Endothelial cell of umbilical vein (primary cell): ENCODE measurements around the gene G0S2. TPM values are rescaled to one million over a fixed set of nuclear protein-coding genes. Genes with fewer than 3 reads are reported as not detected.

ENCODE experiments used
- BruUV-seq: library from RNA; stranded (reverse); fragments of 400-500 nt; replicated peaks from 2 replicates; lab custom pipeline; 2021; lab: Mats Ljungman, UMichigan
- CTCF ChIA-PET: fragments of 300-600, 350-600 bp; sonication (Branson Sonifier 250); formaldehyde crosslinking; loops from one replicate; lab custom pipeline; 2021; ENCODE audit warnings: antibody characterized with exemption, inconsistent platforms; lab: Charles Lee
- POLR2A ChIA-PET: fragments of 300-600, 350-600 bp; sonication (Branson Sonifier 250); formaldehyde crosslinking; loops from one replicate; lab custom pipeline; 2021; ENCODE audit warnings: antibody characterized with exemption, inconsistent platforms; lab: Charles Lee
- DNase-seq: peaks from one replicate; pipeline ENCODE4 v3.0.0-alpha.2; 2011; ENCODE audit warnings: low read depth, low spot score
- FAIRE-seq: peaks from 2 replicates; lab custom pipeline; 2011; peaks lifted over from hg19 to GRCh38; lab: Jason Lieb, UNC
- H2AFZ ChIP-seq: 2 replicates; pipeline ENCODE4 v1.6.0; 2012; ENCODE audit warnings: low read depth, low read length, control low read depth, inconsistent platforms
- H3K27ac ChIP-seq: 2 replicates; pipeline ENCODE4 v1.5.1; 2011; ENCODE audit warnings: low read depth, mild to moderate bottlenecking, control low read depth, low read length, moderate library complexity; ENCODE audit not compliant: insufficient read depth
- H3K27me3 ChIP-seq, 2 experiments: 2 replicates each; pipeline versions ENCODE4 v1.6.0 to v1.6.1; 2011; ENCODE audit warnings: low read length in 2 of 2, mixed read lengths in 1 of 2; ENCODE audit not compliant: control insufficient read depth in 2 of 2, insufficient read depth in 2 of 2
- H3K36me3 ChIP-seq, 2 experiments: 2 replicates in 1 of 2; 3 replicates in 1 of 2; pipeline ENCODE4 v1.5.1; 2011; ENCODE audit warnings: low read length in 2 of 2, mild to moderate bottlenecking in 1 of 2, moderate library complexity in 1 of 2; ENCODE audit not compliant: control insufficient read depth in 2 of 2, insufficient read depth in 2 of 2; ENCODE audit errors: extremely low read depth in 1 of 2
- H3K4me1 ChIP-seq: 3 replicates; pipeline ENCODE4 v1.5.1; 2011; ENCODE audit warnings: mild to moderate bottlenecking, low read length; ENCODE audit not compliant: control insufficient read depth, insufficient read depth; ENCODE audit errors: extremely low read depth
- H3K4me2 ChIP-seq: 2 replicates; pipeline ENCODE4 v1.6.1; 2011; ENCODE audit warnings: low read length, control low read depth, mixed read lengths; ENCODE audit not compliant: insufficient read depth
- H3K4me3 ChIP-seq, 3 experiments: fragments of 200-600 bp in 1 of 3; sonication (generic), shearing (Covaris generic) in 1 of 3; replicated peaks in 1 of 3; 2 replicates each; pipeline ENCODE4 v1.5.1; 2011 to 2016; ENCODE audit warnings: control low read depth in 3 of 3, low read length in 3 of 3, mild to moderate bottlenecking in 2 of 3, inconsistent platforms in 1 of 3, low read depth in 1 of 3, moderate library complexity in 1 of 3; ENCODE audit not compliant: insufficient read depth in 1 of 3
- H3K79me2 ChIP-seq: 2 replicates; pipeline ENCODE4 v1.6.0; 2012; ENCODE audit warnings: low read length, inconsistent platforms; ENCODE audit not compliant: control insufficient read depth, insufficient read depth
- H3K9ac ChIP-seq: replicated peaks from 2 replicates; pipeline ENCODE3; 2011; ENCODE audit warnings: low read length, control low read depth; ENCODE audit not compliant: insufficient read depth; ENCODE audit errors: extremely low read depth
- H3K9me1 ChIP-seq: replicated peaks from 3 replicates; pipeline ENCODE4 v1.6.0; 2011; ENCODE audit warnings: mild to moderate bottlenecking, low read length; ENCODE audit not compliant: control insufficient read depth, insufficient read depth; ENCODE audit errors: extremely low read depth
- H3K9me3 ChIP-seq: replicated peaks from 2 replicates; pipeline ENCODE4 v1.5.1; 2012; ENCODE audit warnings: low read length, inconsistent platforms; ENCODE audit not compliant: control insufficient read depth, insufficient read depth
- H4K20me1 ChIP-seq: replicated peaks from 2 replicates; pipeline ENCODE3; 2011; ENCODE audit warnings: mild to moderate bottlenecking, low read length; ENCODE audit not compliant: control insufficient read depth, insufficient read depth; ENCODE audit errors: extremely low read depth
- EZH2 ChIP-seq: IDR thresholded peaks from 2 replicates; pipeline ENCODE4 v1.6.1; 2012; ENCODE audit warnings: borderline replicate concordance, low read depth, mild to moderate bottlenecking, moderate library complexity, low read length, inconsistent platforms; ENCODE audit not compliant: severe bottlenecking
- FOS ChIP-seq: IDR thresholded peaks from 2 replicates; pipeline ENCODE4 v1.6.1; 2011; ENCODE audit warnings: mild to moderate bottlenecking, low read length, moderate library complexity, borderline replicate concordance; ENCODE audit not compliant: insufficient read depth
- GATA2 ChIP-seq: IDR thresholded peaks from 2 replicates; pipeline ENCODE4 v1.7.0; 2011; ENCODE audit warnings: low read depth, mild to moderate bottlenecking, moderate library complexity, mixed read lengths, low read length; ENCODE audit not compliant: insufficient read length, insufficient read depth
- JUN ChIP-seq: IDR thresholded peaks from 2 replicates; pipeline ENCODE4 v1.6.1; 2011; ENCODE audit warnings: borderline replicate concordance, low read depth; ENCODE audit not compliant: insufficient read length, insufficient read depth
- MYC ChIP-seq: IDR thresholded peaks from one replicate; pipeline ENCODE4 v1.6.1; 2011; ENCODE audit warnings: mild to moderate bottlenecking, low read depth, low read length
- POLR2A ChIP-seq: IDR thresholded peaks from 2 replicates; pipeline ENCODE4 v1.6.1; 2012; ENCODE audit warnings: low read depth, mild to moderate bottlenecking, control low read depth, low read length
- POLR2AphosphoS5 ChIP-seq: IDR thresholded peaks from 2 replicates; pipeline ENCODE4 v1.6.1; 2012; ENCODE audit warnings: low read depth, mild to moderate bottlenecking, control low read depth, low read length, moderate library complexity; ENCODE audit not compliant: insufficient read depth
- dilution Hi-C: fragments of 300-500 bp; cut with MboI; formaldehyde crosslinking; loops from one replicate; pipeline ENCODE4 v1.15.0; 2019; ENCODE audit warnings: low sequenced_read_pairs; ENCODE audit not compliant: extremely low pct_ligation_motif_present
- intact Hi-C: fragments of 100-400 bp; cut with micrococcal nuclease; formaldehyde crosslinking; loops from one replicate; pipeline ENCODE4 v1.10.0; 2022
- polyA plus RNA-seq, 4 experiments: library from polyadenylated mRNA; depleted of rRNA in 3 of 4; stranded (reverse) in 3 of 4; unstranded in 1 of 4; fragments of >200 nt; gene quantifications; 2 replicates each; pipeline versions ENCODE4 v1.2.1 to v1.2.3, GENCODE V29; 2011 to 2012; ENCODE audit warnings: missing spikeins in 1 of 4
- total RNA-seq: library from RNA; stranded (reverse); gene quantifications from 2 replicates; pipeline ENCODE4 v1.2.3, GENCODE V29; 2021
- TF ChIP-seq, protein P1 (sequence below), 2 donors: IDR thresholded peaks; 1 replicate in 1 of 2; 2 replicates in 1 of 2; pipeline ENCODE4 v1.5.1; 2011; ENCODE audit warnings: low read length in 2 of 2, mild to moderate bottlenecking in 2 of 2, moderate library complexity in 2 of 2, control low read depth in 1 of 2, inconsistent platforms in 1 of 2, low read depth in 1 of 2; ENCODE audit not compliant: insufficient read depth in 1 of 2; ENCODE audit errors: extremely low read depth in 1 of 2
- TF ChIP-seq, protein P2 (sequence below): IDR thresholded peaks from 2 replicates; pipeline ENCODE4 v1.6.1; 2011; ENCODE audit not compliant: insufficient read depth, insufficient read length

G0S2 gene
- total and polyA plus RNA-seq, 2 donors (not counting 3 experiments of a cell fraction or from before 2014, with no cell fraction given): 0.91 to 1.9 TPM

DNA sequence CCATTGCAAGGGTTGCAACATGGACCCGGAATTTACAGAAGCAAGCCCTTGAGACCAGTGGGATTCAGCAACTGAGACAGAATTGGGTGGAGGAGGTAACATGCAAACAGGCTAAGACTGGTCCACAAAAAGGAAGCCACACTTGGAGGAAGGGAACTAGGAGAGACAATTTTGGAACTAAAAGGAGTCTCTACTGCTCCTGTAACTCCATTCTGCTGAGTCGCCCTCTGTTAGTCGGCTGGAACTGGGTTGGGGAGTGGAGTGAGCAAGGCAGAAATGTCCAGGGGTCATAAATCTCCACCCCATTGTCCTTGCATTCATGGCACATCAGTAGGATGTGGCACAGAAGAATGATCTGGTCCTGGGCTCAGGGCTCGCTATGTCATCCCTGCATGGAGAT, 28.1 kb upstream of the G0S2 start:
- Histone ChIP-seq H3K36me3 (no peaks in the 10 kb centered on the region), H4K20me1 (no peaks in the 10 kb centered on the region), H3K4me1 (peaks cover 27% of the 10 kb centered on the region), H3K9ac (no peak overlapping the region), H3K27me3 (no peaks in the 10 kb centered on the region), H3K4me2 (no peak overlapping the region), H2AFZ (no peak overlapping the region), H3K79me2 (no peaks in the 10 kb centered on the region), H3K27ac (no peak overlapping the region), H3K4me3 (no peak overlapping the region), H3K9me1 (no peaks in the 10 kb centered on the region), H3K9me3 (no peaks in the 10 kb centered on the region)
- dilution Hi-C loops: no loop called here
- FAIRE-seq: no peak
- no peak for DNase-seq
- intact Hi-C loops: loop anchor here (5.0 kb wide), 1 partner anchor 45 kb away; no protein-coding TSS in a partner anchor
- TF ChIP-seq, protein P1, sequence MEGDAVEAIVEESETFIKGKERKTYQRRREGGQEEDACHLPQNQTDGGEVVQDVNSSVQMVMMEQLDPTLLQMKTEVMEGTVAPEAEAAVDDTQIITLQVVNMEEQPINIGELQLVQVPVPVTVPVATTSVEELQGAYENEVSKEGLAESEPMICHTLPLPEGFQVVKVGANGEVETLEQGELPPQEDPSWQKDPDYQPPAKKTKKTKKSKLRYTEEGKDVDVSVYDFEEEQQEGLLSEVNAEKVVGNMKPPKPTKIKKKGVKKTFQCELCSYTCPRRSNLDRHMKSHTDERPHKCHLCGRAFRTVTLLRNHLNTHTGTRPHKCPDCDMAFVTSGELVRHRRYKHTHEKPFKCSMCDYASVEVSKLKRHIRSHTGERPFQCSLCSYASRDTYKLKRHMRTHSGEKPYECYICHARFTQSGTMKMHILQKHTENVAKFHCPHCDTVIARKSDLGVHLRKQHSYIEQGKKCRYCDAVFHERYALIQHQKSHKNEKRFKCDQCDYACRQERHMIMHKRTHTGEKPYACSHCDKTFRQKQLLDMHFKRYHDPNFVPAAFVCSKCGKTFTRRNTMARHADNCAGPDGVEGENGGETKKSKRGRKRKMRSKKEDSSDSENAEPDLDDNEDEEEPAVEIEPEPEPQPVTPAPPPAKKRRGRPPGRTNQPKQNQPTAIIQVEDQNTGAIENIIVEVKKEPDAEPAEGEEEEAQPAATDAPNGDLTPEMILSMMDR (IDR thresholded peaks at IDR 0.05; ENCODE audit: extremely low read depth in 1 of 2, insufficient read depth in 1 of 2, low read depth in 1 of 2, low read length in 2 of 2): no peak
- TF ChIP-seq FOS (no peak), EZH2 (no peak)
- BruUV-seq: no TSS peak
- POLR2A ChIA-PET: no interaction called here
- CTCF ChIA-PET: interaction anchor here (0.8 to 1.5 kb wide), 2 partner anchors 20 to 46 kb away, joined by 3 to 5 read pairs; no protein-coding TSS in a partner anchor

DNA sequence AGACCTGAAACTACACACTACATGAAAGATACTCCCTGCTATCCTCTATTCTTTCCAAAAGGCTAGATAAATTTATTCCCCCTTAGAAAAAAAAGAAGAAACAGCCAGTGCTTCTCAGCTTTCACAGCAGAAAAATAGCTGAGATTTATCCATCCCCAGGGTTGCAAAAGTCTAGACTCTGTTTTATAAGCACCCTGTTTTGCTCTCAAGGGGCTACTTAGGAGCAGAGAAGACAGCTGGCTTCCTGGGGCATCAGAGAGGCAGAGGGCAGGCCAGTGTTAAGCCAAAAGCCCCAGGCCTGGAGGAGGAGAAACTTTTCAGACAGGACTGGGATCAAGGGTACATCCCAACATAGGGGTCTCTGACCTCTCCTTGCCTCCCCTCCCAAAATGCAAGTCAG, 26.9 kb upstream of the G0S2 start:
- dilution Hi-C loops: no loop called here
- Histone ChIP-seq H3K36me3 (no peaks in the 10 kb centered on the region), H3K79me2 (no peaks in the 10 kb centered on the region), H3K9me1 (no peaks in the 10 kb centered on the region), H3K9me3 (no peaks in the 10 kb centered on the region), H2AFZ (no peak overlapping the region), H3K4me2 (no peak overlapping the region), H3K9ac (no peak overlapping the region), H3K4me1 (peaks cover 27% of the 10 kb centered on the region), H3K27me3 (no peaks in the 10 kb centered on the region), H3K4me3 (no peak overlapping the region), H4K20me1 (no peaks in the 10 kb centered on the region), H3K27ac (no peak overlapping the region)
- ChIA-PET CTCF (interaction anchor here (1.1 to 2.3 kb wide), 6 partner anchors 9 to 62 kb away, joined by 3 to 10 read pairs (median 8); partner anchors contain the start of gene G0S2), POLR2A (no interaction called here)
- intact Hi-C loops: loop anchor here (5.0 kb wide), 1 partner anchor 44 kb away; no protein-coding TSS in a partner anchor
- no peak for TF ChIP-seq FOS
- no peak for TF ChIP-seq POLR2A
- no peak for TF ChIP-seq MYC
- no peak for TF ChIP-seq POLR2AphosphoS5
- TF ChIP-seq, protein P1 (IDR thresholded peaks at IDR 0.05; ENCODE audit: extremely low read depth in 1 of 2, insufficient read depth in 1 of 2, low read depth in 1 of 2, low read length in 2 of 2): no peak
- TF ChIP-seq, protein P2, sequence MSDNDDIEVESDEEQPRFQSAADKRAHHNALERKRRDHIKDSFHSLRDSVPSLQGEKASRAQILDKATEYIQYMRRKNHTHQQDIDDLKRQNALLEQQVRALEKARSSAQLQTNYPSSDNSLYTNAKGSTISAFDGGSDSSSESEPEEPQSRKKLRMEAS: no peak
- TF ChIP-seq EZH2: no peak
- no peak for TF ChIP-seq GATA2
- no peak for TF ChIP-seq JUN
- no TSS peak for BruUV-seq
- DNase-seq: no peak
- no peak for FAIRE-seq
